ENCODE measurements around the gene ATRIP.

GRCh38 chr3:48440590-48440958 lies 6.0 kb upstream of the ATRIP start:
- TF ChIP-seq, protein P1, sequence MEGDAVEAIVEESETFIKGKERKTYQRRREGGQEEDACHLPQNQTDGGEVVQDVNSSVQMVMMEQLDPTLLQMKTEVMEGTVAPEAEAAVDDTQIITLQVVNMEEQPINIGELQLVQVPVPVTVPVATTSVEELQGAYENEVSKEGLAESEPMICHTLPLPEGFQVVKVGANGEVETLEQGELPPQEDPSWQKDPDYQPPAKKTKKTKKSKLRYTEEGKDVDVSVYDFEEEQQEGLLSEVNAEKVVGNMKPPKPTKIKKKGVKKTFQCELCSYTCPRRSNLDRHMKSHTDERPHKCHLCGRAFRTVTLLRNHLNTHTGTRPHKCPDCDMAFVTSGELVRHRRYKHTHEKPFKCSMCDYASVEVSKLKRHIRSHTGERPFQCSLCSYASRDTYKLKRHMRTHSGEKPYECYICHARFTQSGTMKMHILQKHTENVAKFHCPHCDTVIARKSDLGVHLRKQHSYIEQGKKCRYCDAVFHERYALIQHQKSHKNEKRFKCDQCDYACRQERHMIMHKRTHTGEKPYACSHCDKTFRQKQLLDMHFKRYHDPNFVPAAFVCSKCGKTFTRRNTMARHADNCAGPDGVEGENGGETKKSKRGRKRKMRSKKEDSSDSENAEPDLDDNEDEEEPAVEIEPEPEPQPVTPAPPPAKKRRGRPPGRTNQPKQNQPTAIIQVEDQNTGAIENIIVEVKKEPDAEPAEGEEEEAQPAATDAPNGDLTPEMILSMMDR (IDR thresholded peaks at IDR 0.05 in 2 of 3, conservative IDR thresholded peaks at IDR 0.05 in 1 of 3; ENCODE audit: control insufficient read depth in 2 of 3, extremely low read depth in 1 of 3, insufficient read depth in 1 of 3, low read depth in 3 of 3, low read length in 3 of 3), result no peak
- TF ChIP-seq POLR2AphosphoS2 (IDR thresholded peaks at IDR 0.05; ENCODE audit: low read depth, low read length) (no peak), EZH2 (IDR thresholded peaks at IDR 0.05; ENCODE audit: borderline replicate concordance, control insufficient read depth, low read depth, low read length) (no peak)

Measured in GM12878 (cell line).